Measurements from ENCODE around the gene UGT1A9. TPM values are rescaled to one million over a fixed set of nuclear protein-coding genes. Genes with fewer than 3 reads are reported as not detected.
A peak's percentile ranks its signal among the peaks of the same experiment; 100 is the strongest.
"Not testable (repeated sequence)": the region's sequence is repeated elsewhere in the genome, so short reads cannot be mapped to it uniquely, and the experiment has no call there.

Gene UGT1A9
- total RNA-seq, 2 donors from 2014 or later, result not detected

- peaks cover 3 to 5% of the 10 kb centered on the region in 2 donors for H3K9me3 Mint-ChIP-seq
- ATAC-seq, result no peak
- no peak overlapping the region for H3K27ac Mint-ChIP-seq
- no peak for DNase-seq (ENCODE audit: low spot score in 2 of 2)
- H3K36me3 Mint-ChIP-seq, result peaks cover 0 to 6% of the 10 kb centered on the region in 2 donors
These were observed 27.8 kb downstream of the UGT1A9 start for GRCh38 chr2:233699424-233700027.

DNA sequence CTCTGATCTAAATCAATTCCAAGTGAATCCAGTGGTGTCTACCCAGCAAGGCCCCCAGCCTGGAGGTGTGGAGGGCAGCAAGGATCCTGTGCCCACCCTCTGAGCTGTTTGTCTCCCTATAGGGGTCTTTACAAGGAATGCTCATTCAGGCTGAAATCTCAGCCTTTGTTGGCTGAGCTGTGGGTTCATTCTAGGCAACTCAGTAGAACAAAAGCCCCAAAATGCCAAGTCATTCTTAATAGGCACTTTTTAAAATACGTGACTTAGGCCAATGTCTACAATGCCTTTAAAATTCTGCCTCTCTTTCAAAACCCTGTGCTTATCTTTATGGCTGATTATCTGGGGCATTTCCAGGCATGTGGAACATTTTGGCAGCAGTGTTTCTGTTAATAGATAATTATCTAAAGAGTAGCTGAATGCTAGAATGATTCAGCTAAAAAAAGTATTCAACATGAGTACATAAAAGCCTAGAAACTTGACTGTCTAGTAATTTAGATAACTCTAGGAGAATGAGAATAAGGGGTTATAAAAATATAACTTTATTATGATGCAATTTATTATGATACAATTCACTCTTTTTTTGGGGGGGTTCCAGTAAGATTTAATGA, 28.4 kb downstream of the UGT1A9 start:
- Mint-ChIP-seq H3K9me3 (peaks cover 3 to 5% of the 10 kb centered on the region in 2 donors), H3K27ac (no peak overlapping the region), H3K36me3 (peaks cover 0 to 6% of the 10 kb centered on the region in 2 donors)
- no peak for DNase-seq (ENCODE audit: low spot score in 2 of 2)
- ATAC-seq, result no peak

GRCh38 chr2:233700842-233701241, 29.1 kb downstream of the UGT1A9 start:
- H3K27ac Mint-ChIP-seq, H3K9me3 Mint-ChIP-seq: not testable (repeated sequence)

DNA sequence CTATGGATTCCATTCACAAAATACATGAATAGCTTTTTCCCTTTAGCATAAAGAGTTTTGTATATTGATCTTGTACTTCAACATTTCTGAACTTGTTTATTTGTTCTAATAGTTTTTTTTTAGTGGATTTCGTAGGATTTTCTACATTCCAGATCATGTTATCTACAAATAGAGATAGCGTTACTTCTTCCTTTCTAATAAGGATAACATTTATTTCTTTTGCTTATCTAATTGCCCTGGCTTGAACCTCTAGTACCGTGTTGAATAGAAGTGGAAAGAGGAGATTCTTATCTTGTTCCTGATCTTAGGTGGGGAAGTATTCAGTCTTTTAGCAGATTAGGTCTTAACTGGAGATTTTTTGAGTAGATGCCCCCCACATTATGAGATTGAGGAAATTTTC, 30.5 kb downstream of the UGT1A9 start:
- no peak overlapping the region for H3K27ac Mint-ChIP-seq
- H3K9me3 Mint-ChIP-seq, result peaks cover 3 to 5% of the 10 kb centered on the region in 2 donors
- peaks cover 0 to 6% of the 10 kb centered on the region in 2 donors for H3K36me3 Mint-ChIP-seq
- no peak for DNase-seq (ENCODE audit: low spot score in 2 of 2)
- no peak for ATAC-seq

More at GRCh38 chr2:233700842-233701241, 29.1 kb downstream of the UGT1A9 start:
- DNase-seq (ENCODE audit: low spot score in 2 of 2); ATAC-seq; H3K36me3 Mint-ChIP-seq: not testable (repeated sequence)

- peaks cover 0 to 6% of the 10 kb centered on the region in 2 donors for H3K36me3 Mint-ChIP-seq
- peaks cover 3 to 5% of the 10 kb centered on the region in 2 donors for H3K9me3 Mint-ChIP-seq
- ATAC-seq, result no peak
- DNase-seq (ENCODE audit: low spot score in 2 of 2), result no peak
- no peak overlapping the region for H3K27ac Mint-ChIP-seq
These were observed 34.3 kb downstream of the UGT1A9 start for GRCh38 chr2:233705911-233706506.

DNA sequence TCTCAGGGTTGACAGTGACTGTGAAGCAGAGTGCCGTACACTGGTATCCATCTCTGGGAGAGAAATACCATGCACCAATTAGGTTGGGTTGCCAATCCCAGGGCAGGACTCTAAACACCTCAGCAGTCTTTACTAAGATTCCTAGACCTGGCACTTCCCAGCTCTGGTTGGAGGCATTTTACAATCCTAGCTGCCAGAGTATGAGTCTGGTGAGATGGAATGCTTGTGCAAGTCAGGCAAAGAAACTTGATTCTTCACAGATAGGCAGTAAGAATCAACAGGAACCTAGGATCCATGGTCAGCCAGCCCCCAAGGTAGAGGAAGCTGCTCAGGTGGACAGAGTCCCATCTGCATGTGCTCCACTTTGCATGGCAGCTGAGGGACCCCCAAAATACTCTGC, 35.0 kb downstream of the UGT1A9 start:
- peaks cover 3 to 5% of the 10 kb centered on the region in 2 donors for H3K9me3 Mint-ChIP-seq
- H3K27ac Mint-ChIP-seq, result no peak overlapping the region
- peaks cover 0 to 6% of the 10 kb centered on the region in 2 donors for H3K36me3 Mint-ChIP-seq
- DNase-seq (ENCODE audit: low spot score in 2 of 2) (no peak), ATAC-seq (no peak)

DNA sequence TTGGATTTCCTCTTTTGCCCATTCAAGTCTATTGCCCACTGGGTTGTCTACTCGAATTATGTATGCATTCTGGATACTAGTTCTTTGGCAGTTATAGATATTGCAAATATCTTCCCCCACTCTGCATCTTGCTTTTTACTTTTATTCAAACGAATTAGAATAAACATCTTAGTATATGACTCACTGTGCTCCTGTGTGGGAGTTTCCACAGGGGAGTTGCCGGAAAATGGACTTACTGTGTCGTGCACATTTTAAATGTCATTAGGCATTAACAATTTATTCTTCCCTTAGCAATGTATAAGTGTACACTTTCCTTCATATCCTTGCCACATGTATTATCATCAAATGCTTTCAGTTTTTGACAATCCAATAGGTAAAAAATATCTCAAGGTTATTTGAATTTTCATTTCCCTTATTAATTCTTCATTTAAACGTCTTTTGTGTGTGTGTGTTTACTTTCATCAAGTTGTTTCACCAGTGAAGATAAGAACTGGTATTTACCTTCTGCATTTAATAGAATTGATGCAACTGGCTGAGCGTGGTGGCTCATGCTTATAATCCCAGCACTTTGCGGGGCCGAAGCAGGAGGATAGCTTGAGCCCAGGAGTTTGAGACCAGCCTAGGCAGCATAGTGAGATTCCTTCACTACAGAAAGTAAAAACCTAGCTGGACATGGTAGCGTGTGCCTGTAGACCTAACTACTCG, 36.4 kb downstream of the UGT1A9 start:
- Mint-ChIP-seq H3K9me3 (peaks cover 3 to 5% of the 10 kb centered on the region in 2 donors), H3K36me3 (peaks cover 0 to 6% of the 10 kb centered on the region in 2 donors), H3K27ac (no peak overlapping the region)
- DNase-seq (ENCODE audit: low spot score in 2 of 2) (no peak), ATAC-seq (no peak)

- no peak overlapping the region for H3K27ac Mint-ChIP-seq
- DNase-seq (ENCODE audit: low spot score in 2 of 2) (no peak), ATAC-seq (no peak)
- peaks cover 3 to 4% of the 10 kb centered on the region in 2 donors for H3K9me3 Mint-ChIP-seq
- H3K36me3 Mint-ChIP-seq, result peaks cover 0 to 4% of the 10 kb centered on the region in 2 donors
These were observed 37.2 kb downstream of the UGT1A9 start for GRCh38 chr2:233708942-233709341.

DNA sequence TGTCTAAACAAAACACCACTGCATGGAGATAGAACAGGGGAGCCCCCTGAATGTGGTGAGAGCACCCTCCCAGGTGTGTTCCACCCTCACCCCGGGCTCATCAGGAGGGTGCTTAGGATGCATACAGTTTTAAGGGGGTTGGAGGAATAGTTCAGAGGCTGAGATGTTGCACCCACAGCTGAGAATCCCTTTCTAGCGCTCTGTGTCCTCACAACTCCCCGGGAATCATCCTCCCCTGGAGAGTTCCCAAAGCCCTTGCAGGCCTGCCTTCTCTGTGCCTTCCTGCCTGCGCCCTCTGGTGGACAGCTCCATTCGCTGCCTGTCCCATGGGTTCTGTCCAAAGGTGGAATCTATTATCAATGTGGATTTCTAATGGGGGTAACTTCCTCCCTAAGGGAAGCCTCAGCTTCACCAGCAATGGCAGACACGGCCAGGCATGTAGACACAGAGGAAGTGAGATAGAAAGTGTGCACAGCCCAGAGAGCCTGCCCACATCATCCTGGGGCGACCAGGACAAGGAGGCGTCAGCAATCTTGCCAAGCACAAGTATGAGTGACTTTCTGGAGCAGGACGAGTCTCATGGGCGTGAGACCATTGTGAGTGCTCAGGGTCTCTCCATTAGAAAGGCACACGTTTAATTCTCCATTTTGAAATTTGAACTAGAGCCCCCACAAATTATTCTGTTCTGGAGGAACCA, 39.8 kb downstream of the UGT1A9 start:
- Mint-ChIP-seq H3K36me3 (no peaks in the 10 kb centered on the region), H3K9me3 (no peaks in the 10 kb centered on the region), H3K27ac (no peak overlapping the region)
- peak in 1 of 2 donors; percentile 76 for DNase-seq (ENCODE audit: low spot score in 2 of 2)
- ATAC-seq, result peak; percentile 71 to 73

- no peak for ATAC-seq
- H3K36me3 Mint-ChIP-seq, result no peaks in the 10 kb centered on the region
- no peak for DNase-seq (ENCODE audit: low spot score in 2 of 2)
- no peaks in the 10 kb centered on the region for H3K9me3 Mint-ChIP-seq
- H3K27ac Mint-ChIP-seq, result no peak within 1 kb of the TSS
These were observed 41.0 kb downstream of the UGT1A9 start, which contains the start of gene UGT1A5 for GRCh38 chr2:233712611-233713261. Gene UGT1A5, plus strand, starts transcription at chr2:233712907. Its CDS starts 85 bp downstream, at chr2:233712992.

DNA sequence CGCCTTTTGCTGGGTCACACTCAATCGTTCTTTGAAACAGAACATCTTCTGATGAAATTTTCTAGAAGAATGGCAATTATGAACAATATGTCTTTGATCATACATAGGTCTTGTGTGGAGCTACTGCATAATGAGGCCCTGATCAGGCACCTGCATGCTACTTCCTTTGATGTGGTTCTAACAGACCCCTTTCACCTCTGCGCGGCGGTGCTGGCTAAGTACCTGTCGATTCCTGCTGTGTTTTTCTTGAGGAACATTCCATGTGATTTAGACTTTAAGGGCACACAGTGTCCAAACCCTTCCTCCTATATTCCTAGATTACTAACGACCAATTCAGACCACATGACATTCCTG, 41.5 kb downstream of the UGT1A9 start:
- no peak for DNase-seq (ENCODE audit: low spot score in 2 of 2)
- H3K9me3 Mint-ChIP-seq, result no peaks in the 10 kb centered on the region
- H3K36me3 Mint-ChIP-seq, result no peaks in the 10 kb centered on the region
- ATAC-seq, result no peak
- no peak overlapping the region for H3K27ac Mint-ChIP-seq

GRCh38 chr2:233714121-233714520, 42.4 kb downstream of the UGT1A9 start:
- H3K9me3 Mint-ChIP-seq, result no peaks in the 10 kb centered on the region
- H3K36me3 Mint-ChIP-seq, result no peaks in the 10 kb centered on the region
- H3K27ac Mint-ChIP-seq, result peak overlapping the region in 1 of 2 donors; percentile 58
- ATAC-seq (no peak), DNase-seq (ENCODE audit: low spot score in 2 of 2) (no peak)

GRCh38 chr2:233718552-233718951, 46.9 kb downstream of the UGT1A9 start, which contains the start of gene UGT1A4:
Gene UGT1A4, plus strand, starts transcription at chr2:233718736. Its CDS starts 85 bp downstream, at chr2:233718821.
- ATAC-seq (no peak), DNase-seq (ENCODE audit: low spot score in 2 of 2) (no peak)
- no peaks in the 10 kb centered on the region for H3K36me3 Mint-ChIP-seq
- no peaks in the 10 kb centered on the region for H3K9me3 Mint-ChIP-seq
- no peak within 1 kb of the TSS for H3K27ac Mint-ChIP-seq

- ATAC-seq, result no peak
- Mint-ChIP-seq H3K9me3 (peaks cover 0 to 4% of the 10 kb centered on the region in 2 donors), H3K36me3 (no peaks in the 10 kb centered on the region), H3K27ac (no peak within 1 kb of the TSS)
- no peak for DNase-seq (ENCODE audit: low spot score in 2 of 2)
These were observed 57.1 kb downstream of the UGT1A9 start, which contains the start of gene UGT1A3 for GRCh38 chr2:233728723-233729301. Gene UGT1A3, plus strand, starts transcription at chr2:233729042. Its CDS starts 85 bp downstream, at chr2:233729127.

GRCh38 chr2:233736868-233737653, 65.4 kb downstream of the UGT1A9 start:
- not testable (repeated sequence) for DNase-seq (ENCODE audit: low spot score in 2 of 2); H3K9me3 Mint-ChIP-seq; H3K27ac Mint-ChIP-seq; ATAC-seq; H3K36me3 Mint-ChIP-seq

All from activated naive CD4-positive, alpha-beta T cell treated with anti-CD3 and anti-CD28 coated beads, Interleukin-2, amount 50 U/mL, for 72 hours (primary cell).